Adipocyte (in vitro differentiated cells): ENCODE data around the gene GREM2.

Source experiments
- DNase-seq: peaks from one replicate; pipeline ENCODE4 v3.0.0-alpha.2; 2015; ENCODE audit warnings: low read depth
- H3K27me3 ChIP-seq: replicated peaks from 2 replicates; pipeline ENCODE4 v1.7.0; 2013; ENCODE audit warnings: mild to moderate bottlenecking, low read length, moderate library complexity; ENCODE audit not compliant: control insufficient read depth, insufficient read depth
- H3K36me3 ChIP-seq: 2 replicates; pipeline ENCODE4 v1.7.0; 2013; ENCODE audit warnings: low read length, mild to moderate bottlenecking, moderate library complexity; ENCODE audit not compliant: control insufficient read depth, insufficient read depth, severe bottlenecking
- H3K4me1 ChIP-seq: 2 replicates; pipeline ENCODE4 v1.7.0; 2013; ENCODE audit warnings: mild to moderate bottlenecking, low read length, moderate library complexity; ENCODE audit not compliant: control insufficient read depth, insufficient read depth
- H3K4me3 ChIP-seq: 2 replicates; pipeline ENCODE4 v1.7.0; 2013; ENCODE audit warnings: mild to moderate bottlenecking, low read length, moderate library complexity
- H3K9ac ChIP-seq: 2 replicates; pipeline ENCODE4 v1.7.0; 2013; ENCODE audit warnings: mild to moderate bottlenecking, low read length, moderate library complexity
- H3K9me3 ChIP-seq: 2 replicates; pipeline ENCODE4 v1.7.0; 2013; ENCODE audit warnings: mild to moderate bottlenecking, low read length, moderate library complexity; ENCODE audit not compliant: control insufficient read depth

GREM2 gene

GRCh38 chr1:240496941-240497340 lies 115.0 kb downstream of the GREM2 start:
- Histone ChIP-seq H3K4me3 (no peak overlapping the region), H3K4me1 (peaks cover 15% of the 10 kb centered on the region), H3K9ac (no peak overlapping the region), H3K36me3 (no peaks in the 10 kb centered on the region), H3K9me3 (no peaks in the 10 kb centered on the region), H3K27me3 (no peaks in the 10 kb centered on the region)
- no peak for DNase-seq

DNA sequence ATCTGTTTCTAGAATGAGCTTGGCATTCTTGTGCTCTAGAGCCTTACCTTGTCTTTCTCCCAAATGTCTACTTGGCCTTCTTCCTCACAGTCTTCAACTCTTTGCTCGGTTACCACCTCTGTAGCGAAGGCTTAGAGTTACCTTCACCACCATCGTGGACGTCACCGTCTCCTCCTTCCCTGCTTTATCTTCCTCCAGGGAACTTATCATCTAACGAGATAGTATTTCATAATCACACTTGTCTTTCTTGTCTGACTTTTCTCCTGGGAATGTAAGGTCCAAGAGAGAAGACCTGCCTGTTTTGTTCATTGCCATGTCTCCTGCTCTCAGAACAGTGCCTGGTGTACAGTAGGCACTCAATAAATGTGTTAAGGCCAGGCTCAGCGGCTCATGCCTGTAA lies 115.6 kb downstream of the GREM2 start:
- H3K27me3 ChIP-seq: no peaks in the 10 kb centered on the region
- no peaks in the 10 kb centered on the region for H3K36me3 ChIP-seq
- no peak overlapping the region for H3K9ac ChIP-seq
- H3K9me3 ChIP-seq: no peaks in the 10 kb centered on the region
- DNase-seq: no peak
- H3K4me3 ChIP-seq: no peak overlapping the region
- peaks cover 15% of the 10 kb centered on the region for H3K4me1 ChIP-seq

GRCh38 chr1:240495601-240496000 lies 116.4 kb downstream of the GREM2 start:
- no peak for DNase-seq
- Histone ChIP-seq H3K27me3 (no peaks in the 10 kb centered on the region), H3K9me3 (no peaks in the 10 kb centered on the region), H3K9ac (no peak overlapping the region), H3K4me1 (peaks cover 8% of the 10 kb centered on the region), H3K36me3 (no peaks in the 10 kb centered on the region), H3K4me3 (no peak overlapping the region)

- no peak for DNase-seq
- no peaks in the 10 kb centered on the region for H3K27me3 ChIP-seq
- H3K36me3 ChIP-seq: no peaks in the 10 kb centered on the region
- H3K4me3 ChIP-seq: peak overlapping the region; percentile 68
- peak overlapping the region; percentile 21 for H3K9ac ChIP-seq
- H3K9me3 ChIP-seq: no peaks in the 10 kb centered on the region
- no peaks in the 10 kb centered on the region for H3K4me1 ChIP-seq
Measured at GRCh38 chr1:240492832-240493440, 119.0 kb downstream of the GREM2 start.

DNA sequence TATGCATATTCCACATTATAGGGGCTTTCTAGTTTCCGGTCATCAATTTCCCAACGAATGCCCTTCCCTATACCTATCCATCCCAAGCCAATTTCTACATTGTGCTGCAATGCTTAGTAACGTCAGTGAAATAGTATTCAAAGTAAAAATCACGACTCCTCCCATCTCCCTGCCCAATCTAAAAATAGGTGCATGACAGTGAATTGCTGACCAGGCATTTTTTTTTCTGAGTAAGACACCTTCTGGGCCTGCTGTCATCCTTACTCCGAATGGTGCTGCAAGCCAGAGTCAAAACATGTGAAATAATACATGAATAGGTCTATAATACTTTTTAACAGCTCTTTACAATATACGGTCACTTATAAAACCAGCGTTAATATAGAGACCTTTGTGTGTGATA lies 120.2 kb downstream of the GREM2 start:
- H3K9me3 ChIP-seq: no peaks in the 10 kb centered on the region
- no peaks in the 10 kb centered on the region for H3K27me3 ChIP-seq
- H3K9ac ChIP-seq: no peak overlapping the region
- no peak for DNase-seq
- no peak overlapping the region for H3K4me3 ChIP-seq
- H3K36me3 ChIP-seq: no peaks in the 10 kb centered on the region
- no peaks in the 10 kb centered on the region for H3K4me1 ChIP-seq

DNA sequence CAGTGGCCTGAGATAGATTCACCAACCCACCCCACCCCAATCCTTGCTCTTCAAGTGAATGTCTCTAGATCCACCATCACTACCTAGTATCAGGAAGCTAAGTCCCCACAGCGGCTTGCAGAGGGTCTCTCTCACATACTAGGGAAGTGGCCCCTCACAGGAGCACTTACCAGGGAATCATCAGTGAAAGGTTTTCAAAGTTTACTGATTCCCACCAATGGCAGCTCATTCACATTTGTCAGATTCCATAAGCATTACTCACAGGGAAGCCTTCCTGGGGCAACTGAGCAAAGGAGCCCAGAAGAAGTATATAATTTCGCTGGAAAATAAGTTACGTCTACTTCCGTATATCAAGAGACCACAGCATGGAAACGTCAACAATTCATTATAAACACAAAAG lies 120.8 kb downstream of the GREM2 start:
- Histone ChIP-seq H3K9me3 (no peaks in the 10 kb centered on the region), H3K9ac (no peak overlapping the region), H3K36me3 (no peaks in the 10 kb centered on the region), H3K4me1 (no peaks in the 10 kb centered on the region), H3K4me3 (no peak overlapping the region), H3K27me3 (no peaks in the 10 kb centered on the region)
- peak; percentile 39 for DNase-seq

DNA sequence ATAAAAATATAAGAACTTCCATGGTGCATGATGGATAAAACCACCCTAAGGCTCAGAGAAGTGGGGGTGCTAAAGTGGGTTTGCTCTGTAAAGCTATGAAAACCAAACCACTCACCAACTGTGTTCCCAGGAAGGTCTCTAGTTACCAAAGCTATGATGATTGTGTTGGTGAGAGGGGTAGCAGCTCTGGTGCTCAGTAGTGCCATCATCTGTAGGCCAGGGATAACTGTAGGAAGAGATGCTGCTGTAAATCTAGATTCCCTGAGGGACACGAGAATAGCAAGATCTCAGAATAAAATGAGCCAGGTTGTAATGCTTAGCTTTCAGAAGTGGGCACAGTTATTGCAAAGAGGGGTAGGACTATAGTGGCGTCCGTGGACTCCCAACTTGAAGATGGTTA lies 124.5 kb downstream of the GREM2 start:
- DNase-seq: no peak
- Histone ChIP-seq H3K27me3 (no peaks in the 10 kb centered on the region), H3K36me3 (no peaks in the 10 kb centered on the region), H3K9ac (no peak overlapping the region), H3K4me3 (no peak overlapping the region), H3K4me1 (peaks cover 2% of the 10 kb centered on the region), H3K9me3 (no peaks in the 10 kb centered on the region)

DNA sequence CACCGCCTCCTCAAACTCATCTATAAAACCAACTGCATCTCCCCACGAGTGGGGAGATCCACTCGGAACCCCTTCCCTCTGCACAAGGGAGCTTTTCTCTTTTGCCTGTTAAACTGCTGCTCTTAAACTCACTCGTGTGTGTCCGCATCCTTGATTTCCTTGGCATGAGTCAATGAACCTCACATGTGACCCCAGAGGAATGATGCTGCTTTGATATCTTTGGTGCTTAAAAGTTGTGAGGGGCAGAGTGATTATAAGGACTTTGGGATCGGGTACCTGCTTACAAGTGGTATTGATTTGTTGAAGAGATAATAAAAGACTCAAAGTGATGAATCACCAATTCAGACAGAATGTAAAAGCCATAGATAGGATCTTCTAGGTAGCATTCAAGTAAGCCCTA lies 125.3 kb downstream of the GREM2 start:
- no peaks in the 10 kb centered on the region for H3K9me3 ChIP-seq

DNA sequence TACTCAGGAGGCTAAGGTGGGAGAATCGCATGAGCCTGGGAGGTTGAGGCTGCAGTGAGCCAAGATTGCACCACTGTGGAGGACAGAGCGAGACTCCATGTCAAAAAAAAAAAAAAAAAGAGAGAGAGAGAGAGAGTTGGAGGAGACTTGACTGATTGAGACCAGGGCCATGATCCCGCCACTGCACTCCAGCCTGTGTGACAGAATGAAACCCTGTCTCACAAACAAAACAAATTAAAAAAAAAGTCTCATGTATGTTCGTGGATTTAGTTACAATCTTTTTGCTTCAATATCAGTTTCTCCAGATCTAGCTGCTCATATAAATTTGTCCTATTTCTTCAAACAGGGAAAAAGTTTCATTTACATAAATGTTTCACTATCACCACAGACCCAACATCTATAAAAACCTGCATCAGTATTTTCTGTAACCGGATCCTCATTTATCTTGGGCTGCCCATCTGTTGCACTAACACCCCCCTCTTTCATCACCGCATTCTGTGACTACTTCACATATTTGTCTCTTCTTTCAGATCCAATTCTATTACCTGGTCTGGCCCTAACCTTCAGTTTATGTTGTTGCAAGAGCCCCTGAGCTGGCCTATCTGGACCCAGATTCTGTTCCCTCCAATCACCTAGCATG lies 127.0 kb downstream of the GREM2 start:
- Histone ChIP-seq H3K9ac (no peak overlapping the region), H3K27me3 (no peaks in the 10 kb centered on the region), H3K9me3 (no peaks in the 10 kb centered on the region), H3K36me3 (no peaks in the 10 kb centered on the region), H3K4me1 (peaks cover 4% of the 10 kb centered on the region), H3K4me3 (no peak overlapping the region)
- DNase-seq: no peak

More for the DNA sequence above, 125.3 kb downstream of the GREM2 start:
- no peaks in the 10 kb centered on the region for H3K27me3 ChIP-seq
- no peaks in the 10 kb centered on the region for H3K36me3 ChIP-seq
- no peak for DNase-seq
- H3K4me3 ChIP-seq: no peak overlapping the region
- H3K4me1 ChIP-seq: peaks cover 4% of the 10 kb centered on the region
- no peak overlapping the region for H3K9ac ChIP-seq

DNA sequence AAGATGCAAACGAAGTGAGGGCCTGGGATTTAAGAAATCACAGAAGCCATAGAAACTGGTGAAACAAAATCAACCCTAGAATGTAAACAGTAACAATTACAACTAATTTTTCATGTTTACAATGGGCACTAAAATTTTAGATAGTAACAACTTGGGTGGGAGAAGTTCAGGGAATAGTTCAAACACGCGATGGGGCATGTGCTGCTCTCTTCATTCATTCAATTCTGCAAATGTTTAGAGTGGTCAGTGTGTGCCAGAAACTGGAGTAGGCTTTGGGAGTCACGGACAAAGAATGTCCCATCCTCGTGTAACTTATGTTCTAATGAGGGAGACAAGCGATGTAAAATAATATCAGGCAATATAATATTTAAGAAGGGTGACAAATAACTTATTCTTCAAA lies 133.4 kb downstream of the GREM2 start:
- no peak for DNase-seq
- no peaks in the 10 kb centered on the region for H3K36me3 ChIP-seq
- no peaks in the 10 kb centered on the region for H3K9me3 ChIP-seq
- H3K27me3 ChIP-seq: no peaks in the 10 kb centered on the region
- peaks cover 14% of the 10 kb centered on the region for H3K4me1 ChIP-seq
- no peak overlapping the region for H3K4me3 ChIP-seq
- H3K9ac ChIP-seq: no peak overlapping the region

DNA sequence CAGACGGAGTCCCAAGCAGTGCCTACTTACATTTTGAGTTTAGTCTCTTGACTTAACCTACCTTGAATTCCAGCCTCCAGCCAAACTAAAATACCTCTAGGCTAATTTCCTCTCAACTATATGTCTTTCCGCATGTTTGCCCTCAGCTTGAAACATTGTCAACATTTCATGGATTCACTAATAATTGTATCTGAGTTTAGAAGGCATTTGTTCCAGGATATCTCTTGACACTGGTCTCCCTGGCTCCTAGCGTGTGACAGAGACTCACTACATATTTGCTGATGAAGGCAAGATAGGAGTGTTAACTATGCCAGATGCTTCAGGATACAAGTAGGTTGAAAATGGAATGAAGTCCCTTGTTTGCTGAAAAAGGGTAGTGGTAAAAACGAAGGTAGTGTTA lies 136.1 kb downstream of the GREM2 start:
- Histone ChIP-seq H3K9me3 (no peaks in the 10 kb centered on the region), H3K4me1 (peaks cover 17% of the 10 kb centered on the region)
- DNase-seq: no peak

DNA sequence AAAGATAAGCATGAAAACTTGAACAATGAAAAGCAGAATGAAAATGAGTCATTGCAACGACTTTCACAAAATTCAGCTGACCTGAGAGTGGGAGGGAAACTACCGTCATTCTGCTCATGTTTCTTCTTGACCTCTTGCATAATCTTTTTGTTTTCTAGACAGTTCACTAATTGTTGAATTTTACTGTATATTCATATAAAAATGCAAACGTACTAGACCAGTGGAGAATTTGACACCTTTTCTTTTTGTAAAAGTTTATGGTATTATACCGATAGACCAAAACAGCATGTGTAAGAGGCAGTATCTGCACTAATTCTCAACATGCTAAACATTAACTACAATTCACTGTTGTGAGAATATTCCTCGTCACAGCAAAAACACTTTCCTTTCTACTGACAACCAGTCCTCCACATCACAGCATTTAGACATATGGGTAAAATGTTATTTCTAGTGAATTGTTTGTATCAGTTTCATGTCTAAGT lies 137.8 kb downstream of the GREM2 start:
- no peaks in the 10 kb centered on the region for H3K27me3 ChIP-seq
- DNase-seq: peak; percentile 69
- H3K36me3 ChIP-seq: no peaks in the 10 kb centered on the region
- H3K4me3 ChIP-seq: no peak overlapping the region
- H3K9ac ChIP-seq: no peak overlapping the region
- H3K9me3 ChIP-seq: no peaks in the 10 kb centered on the region
- peaks cover 20% of the 10 kb centered on the region for H3K4me1 ChIP-seq

More for the DNA sequence above, 136.1 kb downstream of the GREM2 start:
- Histone ChIP-seq H3K27me3 (no peaks in the 10 kb centered on the region), H3K4me3 (no peak overlapping the region), H3K9ac (no peak overlapping the region), H3K36me3 (no peaks in the 10 kb centered on the region)
